ENCODE results near the gene NOTUM.
A peak's percentile ranks its signal among the peaks of the same experiment; 100 is the strongest.

NOTUM gene

DNA sequence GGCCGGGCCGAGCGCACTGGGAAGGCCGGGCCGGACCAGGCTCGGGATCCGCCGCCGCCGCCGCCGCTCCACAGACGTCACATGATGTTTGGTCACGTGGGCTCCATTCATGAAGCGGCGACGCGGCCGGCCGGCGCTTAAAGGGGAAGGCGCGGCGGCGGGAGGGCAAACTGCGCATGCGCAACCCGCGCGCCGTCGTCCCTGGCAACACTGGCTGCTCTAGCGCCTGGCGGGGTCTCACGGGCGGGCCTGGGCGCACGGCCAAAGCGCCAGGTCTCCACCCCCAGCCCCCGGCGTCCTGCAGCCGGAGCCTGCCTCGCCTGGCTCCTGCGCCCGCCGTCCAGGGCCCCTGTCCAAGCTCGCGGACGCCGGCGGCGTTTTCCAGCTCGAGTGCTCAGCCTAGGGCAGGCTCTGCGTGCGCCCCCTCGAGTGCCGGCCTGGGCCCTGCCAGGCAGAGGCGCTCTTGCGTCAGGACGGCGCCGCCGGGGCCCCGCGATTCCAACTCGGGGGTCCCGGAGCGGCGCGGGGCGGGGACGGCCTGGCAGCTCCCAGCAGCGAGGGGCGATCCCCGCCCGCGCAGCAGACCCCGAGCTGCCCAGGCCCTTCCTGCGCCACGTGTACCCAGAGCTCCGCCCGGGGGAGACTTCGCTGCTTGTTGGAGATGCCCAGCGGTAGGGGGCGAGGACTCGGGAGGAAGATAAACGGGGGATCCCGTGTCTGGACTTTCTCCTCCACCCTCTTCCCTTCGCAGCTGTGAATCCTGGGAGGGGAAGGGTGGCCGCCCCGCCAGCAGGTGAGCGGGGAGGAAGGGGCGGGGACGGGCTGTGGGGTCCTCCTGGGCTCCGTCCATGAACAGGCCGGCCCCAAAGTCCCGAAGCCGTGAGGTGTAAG, 33.1 kb downstream of the NOTUM start, which contains the start of gene MAFG:
MAFG (minus strand) TSS at position 83 of the 891 bp plus-strand sequence. CDS start 4,550 bp downstream, outside the sequence.
- Histone ChIP-seq H3K27ac (replicated peaks; ENCODE audit: low read length) (peak within 1 kb of the TSS; percentile 61), H2BK120ac (ENCODE audit: low read depth, low read length) (peak within 1 kb of the TSS; percentile 72), H2AFZ (ENCODE audit: low read length) (peak within 1 kb of the TSS; percentile 99), H4K91ac (ENCODE audit: low read depth, low read length, poor library complexity) (no peak within 1 kb of the TSS), H3K23ac (ENCODE audit: low read depth, low read length, poor library complexity) (peak within 1 kb of the TSS; percentile 98), H2AK5ac (ENCODE audit: low read depth, low read length) (peak within 1 kb of the TSS; percentile 97), H2BK5ac (ENCODE audit: low read length) (peak within 1 kb of the TSS; percentile 90), H3K27me3 (ENCODE audit: control insufficient read depth in 3 of 3, insufficient read depth in 3 of 3, low read depth in 1 of 3, low read length in 3 of 3) (peaks cover 0 to 10% (median 0%) of the 10 kb centered on the region in 3 experiments), H3K79me1 (ENCODE audit: low read depth, low read length) (peaks cover 39% of the 10 kb centered on the region), H2BK12ac (ENCODE audit: low read length) (peak within 1 kb of the TSS; percentile 97), H2BK15ac (ENCODE audit: low read length) (peak within 1 kb of the TSS; percentile 89), H3K9me3 (replicated peaks in 1 of 2; ENCODE audit: control insufficient read depth in 2 of 2, insufficient read depth in 1 of 2, low read depth in 1 of 2, low read length in 2 of 2) (peaks cover 0 to under 1% of the 10 kb centered on the region in 2 donors), H3K9ac (ENCODE audit: low read depth, low read length, poor library complexity) (peak within 1 kb of the TSS; percentile 97), H4K8ac (ENCODE audit: low read depth, low read length) (peak within 1 kb of the TSS; percentile 43), H3K4me1 (ENCODE audit: control insufficient read depth in 2 of 2, insufficient read depth in 1 of 2, low read depth in 1 of 2, low read length in 2 of 2) (peaks cover 22 to 33% of the 10 kb centered on the region in 2 donors), H3K36me3 (replicated peaks in 1 of 2; ENCODE audit: control insufficient read depth in 2 of 2, insufficient read depth in 2 of 2, low read length in 2 of 2) (peaks cover 3% of the 10 kb centered on the region in 2 donors), H3K4ac (ENCODE audit: low read length) (peak within 1 kb of the TSS; percentile 93), H3K4me3 (ENCODE audit: low read length in 2 of 2) (peak within 1 kb of the TSS; percentile 74 to 95), H3K4me2 (ENCODE audit: insufficient read depth, low read length, poor library complexity, severe bottlenecking) (peak within 1 kb of the TSS; percentile 93), H3K18ac (ENCODE audit: low read length) (peak within 1 kb of the TSS; percentile 97), H3K14ac (ENCODE audit: low read length) (peak within 1 kb of the TSS; percentile 97)
- DNase-seq (ENCODE audit: low spot score) = peak; percentile 98
- WGBS, 2 donors (ENCODE audit: extremely low coverage in 2 of 2, insufficient read length in 2 of 2, insufficient replicate concordance in 1 of 2) = no CpG with 5 or more reads among the region's 98 CpGs

- no peak overlapping the region for H2BK5ac ChIP-seq (ENCODE audit: low read length)
- no peak overlapping the region for H2BK120ac ChIP-seq (ENCODE audit: low read depth, low read length)
- peak overlapping the region; percentile 86 for H3K4me2 ChIP-seq (ENCODE audit: insufficient read depth, low read length, poor library complexity, severe bottlenecking)
- no peak overlapping the region for H3K27ac ChIP-seq (replicated peaks; ENCODE audit: low read length)
- H4K91ac ChIP-seq (ENCODE audit: low read depth, low read length, poor library complexity) = no peak overlapping the region
- peaks cover 0 to 10% (median 0%) of the 10 kb centered on the region in 3 experiments for H3K27me3 ChIP-seq (ENCODE audit: control insufficient read depth in 3 of 3, insufficient read depth in 3 of 3, low read depth in 1 of 3, low read length in 3 of 3)
- no peak overlapping the region for H2BK15ac ChIP-seq (ENCODE audit: low read length)
- peak overlapping the region; percentile 73 for H3K23ac ChIP-seq (ENCODE audit: low read depth, low read length, poor library complexity)
- H3K18ac ChIP-seq (ENCODE audit: low read length) = peak overlapping the region; percentile 38
- H3K4me3 ChIP-seq (ENCODE audit: low read length in 2 of 2) = peak overlapping the region; percentile 74 to 95
- no peak overlapping the region for H2BK12ac ChIP-seq (ENCODE audit: low read length)
- no peak overlapping the region for H3K14ac ChIP-seq (ENCODE audit: low read length)
- peaks cover 7 to 8% of the 10 kb centered on the region in 2 donors for H3K36me3 ChIP-seq (replicated peaks in 1 of 2; ENCODE audit: control insufficient read depth in 2 of 2, insufficient read depth in 2 of 2, low read length in 2 of 2)
- H2AFZ ChIP-seq (ENCODE audit: low read length) = peak overlapping the region; percentile 99
- H3K79me1 ChIP-seq (ENCODE audit: low read depth, low read length) = peaks cover 46% of the 10 kb centered on the region
- H3K4me1 ChIP-seq (ENCODE audit: control insufficient read depth in 2 of 2, insufficient read depth in 1 of 2, low read depth in 1 of 2, low read length in 2 of 2) = peaks cover 22 to 35% of the 10 kb centered on the region in 2 donors
- peaks cover 0 to 3% of the 10 kb centered on the region in 2 donors for H3K9me3 ChIP-seq (replicated peaks in 1 of 2; ENCODE audit: control insufficient read depth in 2 of 2, insufficient read depth in 1 of 2, low read depth in 1 of 2, low read length in 2 of 2)
- peak overlapping the region; percentile 60 for H3K9ac ChIP-seq (ENCODE audit: low read depth, low read length, poor library complexity)
- H3K4ac ChIP-seq (ENCODE audit: low read length) = no peak overlapping the region
- WGBS, 2 donors (ENCODE audit: extremely low coverage in 2 of 2, insufficient read length in 2 of 2, insufficient replicate concordance in 1 of 2) = no CpG with 5 or more reads among the region's 78 CpGs
- DNase-seq (ENCODE audit: low spot score) = no peak
- H4K8ac ChIP-seq (ENCODE audit: low read depth, low read length) = no peak overlapping the region
- H2AK5ac ChIP-seq (ENCODE audit: low read depth, low read length) = peak overlapping the region; percentile 46
Observed at GRCh38 chr17:81927152-81927652, 33.8 kb downstream of the NOTUM start.

DNA sequence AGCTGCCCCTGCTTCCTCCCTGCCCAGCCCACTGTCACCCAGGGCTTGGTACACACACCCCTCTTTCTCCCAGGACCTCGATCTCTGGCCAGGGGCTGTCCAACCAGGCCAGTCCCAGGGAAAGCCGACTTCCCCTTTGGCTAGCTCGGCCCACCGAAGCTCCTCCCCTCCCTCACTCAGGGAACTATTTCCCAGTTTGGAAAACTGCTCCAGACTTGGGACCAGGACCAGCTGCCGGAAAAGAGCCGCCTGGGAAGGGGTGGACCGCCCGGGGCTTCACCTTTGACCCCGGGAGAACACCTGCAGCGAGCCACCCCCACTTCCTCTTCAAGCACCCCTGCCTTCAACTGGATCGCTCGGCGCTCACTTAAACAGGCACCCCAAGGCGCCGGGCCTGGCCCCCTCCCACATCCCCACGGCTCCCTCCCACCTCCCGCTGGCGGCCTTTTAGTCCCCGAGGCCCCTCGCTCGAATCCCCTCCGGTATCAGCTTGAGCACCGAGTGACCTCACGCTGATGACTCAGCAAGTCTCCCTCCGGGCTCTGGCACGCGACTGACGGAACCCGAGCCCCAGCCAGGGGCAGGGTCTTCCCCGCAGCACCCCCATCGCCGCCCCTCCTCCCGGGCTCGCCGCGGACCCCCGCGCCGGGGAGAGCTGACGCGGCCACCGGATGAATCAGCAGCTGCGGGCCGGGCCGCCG, 34.4 kb downstream of the NOTUM start:
- Histone ChIP-seq H2AK5ac (ENCODE audit: low read depth, low read length) (peak overlapping the region; percentile 46), H3K4me3 (ENCODE audit: low read length in 2 of 2) (peak overlapping the region; percentile 74 to 95), H3K9ac (ENCODE audit: low read depth, low read length, poor library complexity) (peak overlapping the region; percentile 81), H3K4me1 (ENCODE audit: control insufficient read depth in 2 of 2, insufficient read depth in 1 of 2, low read depth in 1 of 2, low read length in 2 of 2) (peaks cover 22 to 35% of the 10 kb centered on the region in 2 donors), H2BK15ac (ENCODE audit: low read length) (peak overlapping the region; percentile 2), H3K79me1 (ENCODE audit: low read depth, low read length) (peaks cover 48% of the 10 kb centered on the region), H3K18ac (ENCODE audit: low read length) (peak overlapping the region; percentile 27), H2BK120ac (ENCODE audit: low read depth, low read length) (no peak overlapping the region), H3K27me3 (ENCODE audit: control insufficient read depth in 3 of 3, insufficient read depth in 3 of 3, low read depth in 1 of 3, low read length in 3 of 3) (peaks cover 0 to 10% (median 0%) of the 10 kb centered on the region in 3 experiments), H4K8ac (ENCODE audit: low read depth, low read length) (no peak overlapping the region), H3K4me2 (ENCODE audit: insufficient read depth, low read length, poor library complexity, severe bottlenecking) (peak overlapping the region; percentile 86), H3K14ac (ENCODE audit: low read length) (no peak overlapping the region), H2AFZ (ENCODE audit: low read length) (peak overlapping the region; percentile 56), H3K4ac (ENCODE audit: low read length) (no peak overlapping the region), H3K36me3 (replicated peaks in 1 of 2; ENCODE audit: control insufficient read depth in 2 of 2, insufficient read depth in 2 of 2, low read length in 2 of 2) (peaks cover 11 to 14% of the 10 kb centered on the region in 2 donors), H3K27ac (replicated peaks; ENCODE audit: low read length) (peak overlapping the region; percentile 61), H3K9me3 (replicated peaks in 1 of 2; ENCODE audit: control insufficient read depth in 2 of 2, insufficient read depth in 1 of 2, low read depth in 1 of 2, low read length in 2 of 2) (peaks cover 0 to 3% of the 10 kb centered on the region in 2 donors), H2BK5ac (ENCODE audit: low read length) (peak overlapping the region; percentile 66), H2BK12ac (ENCODE audit: low read length) (no peak overlapping the region), H3K23ac (ENCODE audit: low read depth, low read length, poor library complexity) (peak overlapping the region; percentile 73), H4K91ac (ENCODE audit: low read depth, low read length, poor library complexity) (no peak overlapping the region)
- WGBS, 2 donors (ENCODE audit: extremely low coverage in 2 of 2, insufficient read length in 2 of 2, insufficient replicate concordance in 1 of 2) = no CpG with 5 or more reads among the region's 46 CpGs
- no peak for DNase-seq (ENCODE audit: low spot score)
